HG02981 (cell line): Measurements from ENCODE around the gene AKR1E2.

ENCODE experiments used
- ATAC-seq: cut with Tn5 transposase; IDR thresholded peaks from one replicate; pipeline ENCODE4 v1.9.1; 2021; ENCODE audit warnings: mild to moderate bottlenecking, moderate library complexity; ENCODE audit not compliant: unreplicated experiment

The AKR1E2 gene

GRCh38 chr10:4825868-4826791 lies at the start of gene AKR1E2:
TSS of gene AKR1E2 (plus strand) at chr10:4826207. CDS start at chr10:4826325, 118 bp downstream.
- peak; percentile 76 for ATAC-seq

DNA sequence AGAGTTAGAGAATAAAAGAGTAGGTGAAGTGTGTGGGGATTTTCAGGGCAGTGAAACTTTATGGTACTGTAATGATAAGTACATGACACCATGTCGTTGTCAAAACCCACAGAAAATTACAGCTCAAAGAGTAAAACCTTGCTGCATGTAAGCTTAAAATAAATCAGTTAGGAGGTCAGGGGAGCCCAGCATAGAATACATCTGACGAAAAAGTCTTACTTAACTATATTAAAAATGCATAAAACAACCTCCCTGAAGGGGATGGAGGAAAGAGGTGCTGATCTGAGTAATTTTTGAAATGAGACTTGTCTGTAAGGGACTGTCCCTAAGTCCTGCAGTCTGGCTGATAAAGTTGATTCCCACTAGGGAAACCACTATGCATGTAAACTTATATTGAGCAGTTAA lies 49.8 kb upstream of the AKR1E2 start:
- no peak for ATAC-seq

- ATAC-seq, result no peak
Measured at GRCh38 chr10:4778761-4779160, 47.2 kb upstream of the AKR1E2 start.

DNA sequence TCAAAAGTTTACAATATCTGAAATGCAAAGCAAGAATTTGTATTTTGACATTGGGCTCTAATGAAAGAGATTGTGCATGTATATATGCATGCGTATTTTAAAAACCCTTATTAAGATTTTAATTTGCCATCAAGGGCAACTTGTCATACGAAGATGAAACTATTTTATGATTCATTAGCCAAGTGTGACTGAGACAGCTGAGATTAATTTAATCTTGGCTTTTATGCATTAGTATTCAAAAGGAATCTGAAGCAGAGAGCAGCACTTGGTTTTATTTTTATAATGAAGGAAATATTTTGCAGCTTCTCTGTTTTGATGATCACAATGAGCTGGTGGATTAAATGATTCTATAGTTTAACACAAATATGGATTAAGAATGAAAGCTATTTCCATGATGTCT lies 45.9 kb upstream of the AKR1E2 start:
- ATAC-seq, result no peak

- no peak for ATAC-seq
Measured at GRCh38 chr10:4780782-4781181, 45.2 kb upstream of the AKR1E2 start.

DNA sequence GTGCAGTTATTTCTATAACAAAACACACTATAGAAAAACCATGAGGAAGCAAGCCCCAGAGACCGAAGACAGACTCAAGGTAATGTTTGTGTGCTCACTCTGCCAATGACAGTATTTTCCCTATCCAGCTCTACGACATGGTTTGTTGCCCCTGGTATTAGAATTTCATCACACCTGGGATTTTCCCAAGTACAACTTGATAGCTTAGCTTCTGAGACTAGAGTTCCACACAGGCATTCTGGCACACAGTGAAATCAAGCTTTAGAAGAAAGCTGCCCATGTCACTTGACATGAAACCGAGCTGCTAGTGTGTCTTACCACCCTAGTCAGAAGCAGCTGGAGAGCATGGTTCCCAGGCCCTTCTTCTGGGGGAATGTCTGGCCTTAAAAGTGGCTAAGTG lies 44.1 kb upstream of the AKR1E2 start:
- ATAC-seq, result no peak

DNA sequence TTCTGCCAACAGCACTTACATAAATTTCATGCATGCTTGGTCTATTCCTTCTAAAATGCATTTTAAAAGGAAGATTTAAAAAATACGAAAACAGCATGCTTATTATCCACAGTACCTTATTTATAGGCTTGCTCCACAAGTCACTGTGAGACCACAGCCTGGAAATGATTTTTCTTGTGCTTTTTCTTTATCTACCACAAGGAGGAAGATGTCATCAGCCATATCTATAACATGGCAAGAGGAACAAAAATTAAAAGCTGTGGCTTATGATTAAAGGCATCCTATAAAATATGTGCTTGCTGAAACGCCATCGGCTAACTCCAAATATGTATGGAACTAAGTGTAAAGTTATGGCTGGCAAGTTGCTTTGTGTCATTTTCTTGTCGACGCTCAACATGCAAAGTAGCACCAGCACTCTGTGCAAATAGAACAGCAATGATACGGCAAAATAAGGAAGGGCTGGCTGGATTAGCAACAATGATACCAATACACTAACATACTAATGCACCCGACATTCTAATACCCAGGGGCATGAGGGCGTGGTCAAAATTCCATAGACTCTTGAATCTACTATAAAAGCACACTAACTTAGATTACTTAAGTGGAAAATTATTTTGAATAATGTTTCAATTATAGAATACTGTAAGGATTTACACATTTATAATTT lies 41.2 kb upstream of the AKR1E2 start:
- ATAC-seq, result no peak

DNA sequence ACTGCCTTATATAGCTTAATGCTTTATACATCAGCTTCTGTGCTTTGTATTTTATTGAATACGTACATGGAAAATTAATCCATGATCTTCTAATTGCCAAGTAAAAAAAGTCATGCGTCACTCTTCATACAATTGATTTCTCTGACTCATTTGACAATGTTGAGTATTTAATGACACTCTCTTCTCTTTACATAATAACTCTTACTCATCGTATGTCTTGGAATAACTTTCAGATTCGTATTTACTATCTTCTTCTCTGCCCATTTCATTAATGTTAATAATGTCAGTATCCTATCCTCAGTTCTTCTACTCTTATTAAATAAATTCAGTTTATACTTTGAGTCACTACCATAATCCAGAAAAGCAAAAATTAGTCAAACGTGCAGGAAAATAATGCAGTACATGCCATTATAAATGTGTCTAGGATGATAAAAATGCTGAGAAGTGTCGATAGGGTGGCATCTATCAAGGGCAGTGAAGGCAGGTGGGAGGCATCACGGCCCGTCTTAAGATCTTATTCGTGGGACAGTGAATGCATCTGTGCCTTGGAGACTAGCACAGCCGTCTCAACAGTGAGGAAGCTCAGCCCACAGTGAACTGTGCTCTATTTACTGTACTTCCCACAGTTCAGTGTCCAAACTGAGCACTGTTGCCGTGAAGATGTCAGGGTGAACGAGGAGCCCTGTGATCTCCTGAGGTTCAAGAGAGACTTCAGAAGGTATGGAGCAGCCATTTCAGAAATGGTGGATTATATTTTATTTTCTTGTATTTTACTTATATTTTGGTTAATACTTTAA lies 39.8 kb upstream of the AKR1E2 start:
- no peak for ATAC-seq

- ATAC-seq, result no peak
Measured at GRCh38 chr10:4790045-4790444, 36.0 kb upstream of the AKR1E2 start.

DNA sequence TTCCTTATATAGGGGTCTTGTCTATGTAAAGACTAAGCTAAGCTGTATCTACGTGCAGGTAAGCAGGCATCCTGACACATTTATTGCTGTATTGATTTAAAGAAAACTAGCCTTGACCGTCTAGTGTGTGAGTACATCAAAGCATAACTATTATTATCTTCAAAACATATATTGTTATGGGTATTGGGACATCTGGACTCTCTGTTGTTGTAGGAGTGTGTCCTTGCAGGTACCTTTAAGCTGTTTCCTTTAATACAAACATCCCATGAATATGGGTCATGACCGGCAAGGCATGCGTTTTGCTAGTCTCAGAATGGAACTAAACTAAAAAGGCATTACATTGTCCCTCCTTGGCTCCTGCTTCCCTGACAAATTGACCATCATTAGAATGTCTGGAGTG lies 35.1 kb upstream of the AKR1E2 start:
- ATAC-seq, result no peak

- ATAC-seq, result no peak
Measured at GRCh38 chr10:4792381-4792780, 33.6 kb upstream of the AKR1E2 start.

GRCh38 chr10:4801405-4801804 lies 24.6 kb upstream of the AKR1E2 start:
- ATAC-seq, result no peak

GRCh38 chr10:4802711-4803487 lies 23.1 kb upstream of the AKR1E2 start:
- no peak for ATAC-seq

- ATAC-seq, result no peak
Measured at GRCh38 chr10:4803822-4804221, 22.2 kb upstream of the AKR1E2 start.

GRCh38 chr10:4804465-4804864 lies 21.5 kb upstream of the AKR1E2 start:
- no peak for ATAC-seq

DNA sequence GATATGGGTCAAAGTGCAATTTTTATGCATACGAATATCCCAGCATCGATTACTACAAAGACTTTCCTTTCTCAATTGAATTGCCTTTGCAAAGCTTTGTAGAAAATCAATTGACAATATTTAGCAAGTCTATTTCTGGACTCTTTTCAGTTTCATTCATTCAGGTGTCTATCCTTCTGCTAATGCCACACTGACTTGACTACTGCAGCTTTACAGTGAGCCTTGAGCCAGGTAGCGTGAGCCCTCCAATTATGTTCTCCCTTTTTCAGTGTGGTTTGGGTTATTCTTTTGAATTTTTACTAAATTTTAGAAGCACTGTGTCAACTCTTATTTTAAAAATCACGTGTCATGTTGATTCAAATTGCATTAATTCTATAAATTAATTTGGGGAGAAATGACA lies 19.5 kb upstream of the AKR1E2 start:
- no peak for ATAC-seq

- peak; percentile 62 for ATAC-seq
Measured at GRCh38 chr10:4807761-4808507, 18.1 kb upstream of the AKR1E2 start.

DNA sequence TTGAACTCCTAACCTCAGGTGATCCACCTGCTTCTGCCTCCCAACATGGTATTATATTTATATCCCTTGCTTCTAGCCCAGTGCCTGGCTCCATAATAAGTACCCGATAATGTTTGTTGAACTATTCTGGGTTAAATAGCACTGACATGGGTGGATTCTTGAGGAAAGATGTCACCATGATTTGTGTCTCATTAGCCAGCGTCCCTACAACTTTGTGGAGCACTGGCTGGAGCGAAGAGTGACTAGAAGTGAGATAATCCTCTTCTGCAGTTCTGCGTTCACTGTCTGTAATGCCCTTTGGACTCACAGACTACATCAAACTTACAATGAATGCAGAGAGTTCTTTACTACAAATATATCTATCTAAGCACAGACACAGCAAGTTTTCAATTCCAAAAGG lies 16.9 kb upstream of the AKR1E2 start:
- ATAC-seq, result no peak

GRCh38 chr10:4810092-4810491 lies 15.9 kb upstream of the AKR1E2 start:
- ATAC-seq, result no peak

GRCh38 chr10:4812046-4812445 lies 14.0 kb upstream of the AKR1E2 start:
- ATAC-seq, result no peak
